ENCODE measurements around the gene PCSK9. TPM values are rescaled to one million over a fixed set of nuclear protein-coding genes. Genes with fewer than 3 reads are reported as not detected.

The PCSK9 gene
- total and polyA plus RNA-seq, 2 of the 13 experiments (the other 11 are each of a cell fraction or from before 2014, with no cell fraction given), result 33.3 to 80.5 TPM

- TF ChIP-seq ZNF460 (CRISPR knock-in tag; IDR thresholded peaks at IDR 0.05; ENCODE audit: borderline replicate concordance) (no peak), HDAC1 (CRISPR knock-in tag; IDR thresholded peaks at IDR 0.05) (peak; percentile 85), SRF (IDR thresholded peaks at IDR 0.05; ENCODE audit: low read depth, low read length) (no peak), ZBTB25 (CRISPR knock-in tag; IDR thresholded peaks at IDR 0.05) (0 out of 2 replicates have a peak, but pooled peaks have one; percentile 53), KAT8 (CRISPR knock-in tag; IDR thresholded peaks at IDR 0.05) (peak; percentile 64; the same call in 1 of the 2 replicates), ZNF24 (IDR thresholded peaks at IDR 0.05) (no peak), GPN1 (CRISPR knock-in tag; IDR thresholded peaks at IDR 0.05; ENCODE audit: borderline replicate concordance) (no peak), ZNF142 (CRISPR knock-in tag; IDR thresholded peaks at IDR 0.05) (peak; percentile 99), ZNF205 (CRISPR knock-in tag; IDR thresholded peaks at IDR 0.05) (peak; percentile 84), HMG20B (CRISPR knock-in tag; conservative IDR thresholded peaks at IDR 0.05) (no peak), MLX (CRISPR knock-in tag; IDR thresholded peaks at IDR 0.05) (no peak), ZNF512 (CRISPR knock-in tag; IDR thresholded peaks at IDR 0.05) (0 out of 2 replicates have a peak, but pooled peaks have one; percentile 43), KLF13 (CRISPR knock-in tag; IDR thresholded peaks at IDR 0.05) (no peak), SKI (IDR thresholded peaks at IDR 0.05; ENCODE audit: partially characterized antibody) (no peak), ZNF674 (CRISPR knock-in tag; IDR thresholded peaks at IDR 0.05; ENCODE audit: low read depth) (0 out of 2 replicates have a peak, but pooled peaks have one; percentile 83), ZNF224 (CRISPR knock-in tag; IDR thresholded peaks at IDR 0.05) (no peak; the same call in 1 of the 2 replicates)
- TF ChIP-seq, protein P1, sequence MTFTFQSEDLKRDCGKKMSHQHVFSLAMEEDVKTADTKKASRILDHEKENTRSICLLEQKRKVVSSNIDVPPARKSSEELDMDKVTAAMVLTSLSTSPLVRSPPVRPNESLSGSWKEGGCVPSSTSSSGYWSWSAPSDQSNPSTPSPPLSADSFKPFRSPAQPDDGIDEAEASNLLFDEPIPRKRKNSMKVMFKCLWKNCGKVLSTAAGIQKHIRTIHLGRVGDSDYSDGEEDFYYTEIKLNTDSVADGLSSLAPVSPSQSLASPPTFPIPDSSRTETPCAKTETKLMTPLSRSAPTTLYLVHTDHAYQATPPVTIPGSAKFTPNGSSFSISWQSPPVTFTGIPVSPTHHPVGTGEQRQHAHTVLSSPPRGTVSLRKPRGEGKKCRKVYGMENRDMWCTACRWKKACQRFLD (CRISPR knock-in tag; IDR thresholded peaks at IDR 0.05; ENCODE audit: borderline replicate concordance), result no peak; the same call in 1 of the 2 replicates
- TF ChIP-seq, protein P2, sequence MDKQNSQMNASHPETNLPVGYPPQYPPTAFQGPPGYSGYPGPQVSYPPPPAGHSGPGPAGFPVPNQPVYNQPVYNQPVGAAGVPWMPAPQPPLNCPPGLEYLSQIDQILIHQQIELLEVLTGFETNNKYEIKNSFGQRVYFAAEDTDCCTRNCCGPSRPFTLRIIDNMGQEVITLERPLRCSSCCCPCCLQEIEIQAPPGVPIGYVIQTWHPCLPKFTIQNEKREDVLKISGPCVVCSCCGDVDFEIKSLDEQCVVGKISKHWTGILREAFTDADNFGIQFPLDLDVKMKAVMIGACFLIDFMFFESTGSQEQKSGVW (CRISPR knock-in tag; IDR thresholded peaks at IDR 0.05; ENCODE audit: borderline replicate concordance), result no peak
Observed at GRCh38 chr1:55039342-55040082, at the start of gene PCSK9 (continued).
